H9 (cell line): ENCODE data around the gene TMEM184A. TPM values are rescaled to one million over a fixed set of nuclear protein-coding genes. Genes with fewer than 3 reads are reported as not detected.
A peak's percentile ranks its signal among the peaks of the same experiment; 100 is the strongest.

Source experiments
- DNase-seq: peaks from one replicate; pipeline ENCODE4 v3.0.0-alpha.2; 2017
- H2AFZ ChIP-seq: one replicate; pipeline ENCODE4 v1.6.1; 2013; ENCODE audit warnings: mild to moderate bottlenecking, low read length, control low read depth, moderate library complexity
- H2AK5ac ChIP-seq: 2 replicates; pipeline ENCODE4 v1.6.1; 2013; ENCODE audit warnings: low read length, control low read depth, mixed read lengths; ENCODE audit not compliant: insufficient read length
- H2BK120ac ChIP-seq: one replicate; pipeline ENCODE4 v1.6.1; 2013; ENCODE audit warnings: low read depth, mild to moderate bottlenecking, low read length, control low read depth, inconsistent platforms; ENCODE audit not compliant: poor library complexity, severe bottlenecking
- H2BK12ac ChIP-seq: 2 replicates; pipeline ENCODE4 v1.6.1; 2013; ENCODE audit warnings: low read length, control low read depth, mixed read lengths, low read depth; ENCODE audit not compliant: insufficient read length
- H2BK15ac ChIP-seq: 2 replicates; pipeline ENCODE4 v1.6.1; 2013; ENCODE audit warnings: low read depth, low read length, control low read depth
- H2BK20ac ChIP-seq: one replicate; pipeline ENCODE4 v1.6.1; 2013; ENCODE audit warnings: low read depth, mild to moderate bottlenecking, low read length, control low read depth, inconsistent platforms; ENCODE audit not compliant: poor library complexity, severe bottlenecking
- H2BK5ac ChIP-seq: 2 replicates; pipeline ENCODE4 v1.6.1; 2013; ENCODE audit warnings: low read length, control low read depth, mixed read lengths; ENCODE audit not compliant: insufficient read length
- H3K14ac ChIP-seq: 2 replicates; pipeline ENCODE4 v1.6.1; 2013; ENCODE audit warnings: low read length, control low read depth; ENCODE audit not compliant: insufficient read depth
- H3K18ac ChIP-seq: 2 replicates; pipeline ENCODE4 v1.6.1; 2013; ENCODE audit warnings: low read depth, mild to moderate bottlenecking, mixed read lengths, low read length, control low read depth; ENCODE audit not compliant: insufficient read length
- H3K23ac ChIP-seq: 2 replicates; pipeline ENCODE4 v1.6.1; 2013; ENCODE audit warnings: low read length, control low read depth, mixed read lengths, low read depth; ENCODE audit not compliant: insufficient read length
- H3K23me2 ChIP-seq: 2 replicates; pipeline ENCODE4 v1.6.1; 2013; ENCODE audit warnings: low read depth, mild to moderate bottlenecking, mixed read lengths, low read length, control low read depth; ENCODE audit not compliant: insufficient read length, poor library complexity, severe bottlenecking
- H3K27ac ChIP-seq: 2 replicates; pipeline ENCODE4 v1.5.1; 2013; ENCODE audit warnings: low read length, control low read depth, mixed read lengths, low read depth; ENCODE audit not compliant: insufficient read length
- H3K27me3 ChIP-seq: 2 replicates; pipeline ENCODE4 v1.6.1; 2013; ENCODE audit warnings: low read length, control low read depth, inconsistent platforms; ENCODE audit not compliant: insufficient read depth
- H3K4ac ChIP-seq: 2 replicates; pipeline ENCODE4 v1.6.1; 2013; ENCODE audit warnings: low read depth, mild to moderate bottlenecking, control low read depth, inconsistent platforms, low read length, moderate library complexity
- H3K4me1 ChIP-seq: 2 replicates; pipeline ENCODE4 v1.6.1; 2013; ENCODE audit warnings: low read length, control low read depth, inconsistent platforms; ENCODE audit not compliant: insufficient read depth
- H3K4me2 ChIP-seq: 2 replicates; pipeline ENCODE4 v1.6.1; 2013; ENCODE audit warnings: low read length, control low read depth, mixed read lengths; ENCODE audit not compliant: insufficient read length, insufficient read depth
- H3K56ac ChIP-seq: 2 replicates; pipeline ENCODE4 v1.6.1; 2013; ENCODE audit warnings: low read depth, mild to moderate bottlenecking, mixed read lengths, low read length, control low read depth; ENCODE audit not compliant: insufficient read length
- H3K79me1 ChIP-seq: 2 replicates; pipeline ENCODE4 v1.6.1; 2013; ENCODE audit warnings: low read depth, mild to moderate bottlenecking, moderate library complexity, low read length, control low read depth, inconsistent platforms; ENCODE audit not compliant: insufficient read depth, poor library complexity, severe bottlenecking
- H3K79me2 ChIP-seq: 2 replicates; pipeline ENCODE4 v1.6.1; 2013; ENCODE audit warnings: low read length, control low read depth, inconsistent platforms; ENCODE audit not compliant: insufficient read depth
- H3K9ac ChIP-seq: 2 replicates; pipeline ENCODE4 v1.6.1; 2013; ENCODE audit warnings: low read length, control low read depth, mixed read lengths; ENCODE audit not compliant: insufficient read length; ENCODE audit errors: extremely low read depth
- H3K9me3 ChIP-seq: one replicate; pipeline ENCODE4 v1.6.1; 2013; ENCODE audit warnings: low read depth, low read length, inconsistent platforms; ENCODE audit not compliant: control insufficient read depth
- H3T11ph ChIP-seq: one replicate; pipeline ENCODE4 v1.6.1; 2013; ENCODE audit warnings: mild to moderate bottlenecking, low read length, control low read depth, inconsistent platforms
- H4K20me1 ChIP-seq: one replicate; pipeline ENCODE4 v1.6.1; 2013; ENCODE audit not compliant: control insufficient read depth, insufficient read length, insufficient read depth
- H4K5ac ChIP-seq: 2 replicates; pipeline ENCODE4 v1.6.1; 2013; ENCODE audit warnings: low read depth, mild to moderate bottlenecking, mixed read lengths, low read length, control low read depth; ENCODE audit not compliant: insufficient read length
- H4K8ac ChIP-seq: replicated peaks from 2 replicates; pipeline ENCODE4 v1.6.1; 2013; ENCODE audit warnings: low read length, control low read depth, mixed read lengths, low read depth; ENCODE audit not compliant: insufficient read length
- H4K91ac ChIP-seq: 2 replicates; pipeline ENCODE4 v1.6.1; 2013; ENCODE audit warnings: low read depth, mild to moderate bottlenecking, moderate library complexity, mixed read lengths, low read length, control low read depth; ENCODE audit not compliant: insufficient read length
- H3K27ac Mint-ChIP-seq, 3 experiments: 2 replicates in 2 of 3; 3 replicates in 1 of 3; pipeline ENCODE4 v1.8.0; 2020 to 2021; ENCODE audit warnings: mixed read lengths in 3 of 3, mild to moderate bottlenecking in 1 of 3, moderate library complexity in 1 of 3
- H3K27me3 Mint-ChIP-seq: 2 replicates; pipeline ENCODE4 v1.8.0; 2021; ENCODE audit warnings: low read depth, mild to moderate bottlenecking, moderate library complexity, mixed read lengths
- H3K36me3 Mint-ChIP-seq, 3 experiments: 2 replicates in 2 of 3; 3 replicates in 1 of 3; pipeline ENCODE4 v1.8.0; 2020 to 2021; ENCODE audit warnings: low read depth in 3 of 3, mixed read lengths in 3 of 3; ENCODE audit not compliant: insufficient read depth in 1 of 3
- H3K4me1 Mint-ChIP-seq, 2 experiments: 2 replicates each; pipeline ENCODE4 v1.8.0; 2020; ENCODE audit warnings: mixed read lengths in 2 of 2
- H3K4me3 Mint-ChIP-seq, 2 experiments: 2 replicates in 1 of 2; 3 replicates in 1 of 2; pipeline ENCODE4 v1.8.0; 2020 to 2021; ENCODE audit warnings: mild to moderate bottlenecking in 2 of 2, mixed read lengths in 2 of 2, moderate library complexity in 1 of 2
- H3K9me3 Mint-ChIP-seq, 2 experiments: 2 replicates in 1 of 2; 3 replicates in 1 of 2; pipeline ENCODE4 v1.8.0; 2020; ENCODE audit warnings: mild to moderate bottlenecking in 2 of 2, mixed read lengths in 2 of 2, moderate library complexity in 1 of 2
- CTCF ChIP-seq: fragments of 200-600 bp; sonication (generic); conservative IDR thresholded peaks from 3 replicates; pipeline ENCODE4 v1.8.0; 2021; ENCODE audit warnings: antibody characterized with exemption, mild to moderate bottlenecking
- WGBS: extraction: QIAGEN DNeasy Blood & Tissue Kit; methylation state at CpG from one replicate; pipeline ENCODE4 v1.1.7; 2013; ENCODE audit warnings: missing lambda C conversion rate, low lambda C conversion rate, mixed read lengths; ENCODE audit not compliant: insufficient read length; ENCODE audit errors: extremely low coverage; 5-methylcytosine and 5-hydroxymethylcytosine counted together
- total RNA-seq: library from RNA; stranded (reverse); gene quantifications from 2 replicates; pipeline ENCODE4 v1.2.1, GENCODE V29; 2021

TMEM184A gene
- total RNA-seq, 1 experiment from 2014 or later: 1.3 TPM

- Histone ChIP-seq H3K23ac (no peak overlapping the region), H3T11ph (no peak overlapping the region), H2BK12ac (no peak overlapping the region), H2AK5ac (no peak overlapping the region), H4K91ac (no peak overlapping the region), H3K23me2 (peaks cover 10% of the 10 kb centered on the region), H3K4me2 (no peak overlapping the region), H3K27ac (no peak overlapping the region), H4K5ac (no peak overlapping the region), H2BK15ac (no peak overlapping the region), H4K20me1 (no peaks in the 10 kb centered on the region), H3K4ac (no peak overlapping the region), H2BK120ac (no peak overlapping the region), H4K8ac (no peak overlapping the region), H3K18ac (no peak overlapping the region), H3K4me1 (no peaks in the 10 kb centered on the region), H3K79me1 (no peaks in the 10 kb centered on the region), H3K14ac (no peak overlapping the region), H3K27me3 (no peaks in the 10 kb centered on the region), H3K79me2 (peaks cover 14% of the 10 kb centered on the region; the same call in 1 of the 2 replicates), H2AFZ (no peak overlapping the region), H2BK20ac (no peak overlapping the region), H3K9ac (no peak overlapping the region), H2BK5ac (no peak overlapping the region), H3K56ac (no peak overlapping the region), H3K9me3 (no peaks in the 10 kb centered on the region)
- peaks cover 18 to 21% (median 20%) of the 10 kb centered on the region in 3 experiments; a peak in 6 of 7 replicates for H3K36me3 Mint-ChIP-seq
- H3K9me3 Mint-ChIP-seq: no peaks in the 10 kb centered on the region
- peak overlapping the region; percentile 33 to 46 for H3K4me3 Mint-ChIP-seq
- no peak for TF ChIP-seq CTCF
- DNase-seq: no peak
- no CpG with 5 or more reads among the region's 35 CpGs for WGBS
- peaks cover 9 to 25% of the 10 kb centered on the region in 2 experiments for H3K4me1 Mint-ChIP-seq
- no peaks in the 10 kb centered on the region for H3K27me3 Mint-ChIP-seq
- H3K27ac Mint-ChIP-seq: peak overlapping the region in 1 of 3 experiments; percentile 88; a peak in 3 of 7 replicates
These were observed 50.1 kb downstream of the TMEM184A start for GRCh38 chr7:1505731-1506550.
